ENCODE data around the gene ROM1.
"Not testable (repeated sequence)": the region's sequence is repeated elsewhere in the genome, so short reads cannot be mapped to it uniquely, and the experiment has no call there.

GRCh38 chr11:62570903-62571302, 42.2 kb upstream of the ROM1 start:
- not testable (repeated sequence) for TF ChIP-seq ZNF274 (IDR thresholded peaks at IDR 0.05; ENCODE audit: low read depth, low read length); YY1 (IDR thresholded peaks at IDR 0.05; ENCODE audit: insufficient read depth, insufficient read length); SUZ12 (IDR thresholded peaks at IDR 0.05; ENCODE audit: extremely low read depth, insufficient read depth, insufficient read length)

Data from NT2/D1 (cell line).